Kidney epithelial cell (primary cell): ENCODE data around the gene TSEN54. TPM values are rescaled to one million over a fixed set of nuclear protein-coding genes. Genes with fewer than 3 reads are reported as not detected.
"Not testable (repeated sequence)": the region's sequence is repeated elsewhere in the genome, so short reads cannot be mapped to it uniquely, and the experiment has no call there.

Experiments used
- DNase-seq: peaks from one replicate; pipeline ENCODE4 v3.0.0-alpha.2; 2010; ENCODE audit warnings: low read depth
- H3K27me3 ChIP-seq: 2 replicates; pipeline ENCODE4 v1.6.0; 2011; ENCODE audit warnings: low read length; ENCODE audit not compliant: control insufficient read depth, insufficient read depth
- H3K36me3 ChIP-seq: 2 replicates; pipeline ENCODE4 v1.5.1; 2011; ENCODE audit warnings: low read length; ENCODE audit not compliant: control insufficient read depth, insufficient read depth
- H3K4me3 ChIP-seq: 2 replicates; pipeline ENCODE4 v1.5.1; 2011; ENCODE audit warnings: low read depth, mild to moderate bottlenecking, control low read depth, low read length
- CTCF ChIP-seq: IDR thresholded peaks from 2 replicates; pipeline ENCODE4 v1.5.1; 2011; ENCODE audit warnings: mild to moderate bottlenecking, moderate library complexity, low read length, control low read depth, inconsistent platforms; ENCODE audit not compliant: insufficient read depth, poor library complexity, severe bottlenecking
- total RNA-seq: library from RNA; depleted of rRNA; stranded (reverse); fragments of >200 nt; gene quantifications from 2 replicates; pipeline ENCODE4 v1.2.3, GENCODE V29; 2015

The TSEN54 gene
- total RNA-seq, 1 donor from 2014 or later = 23.5 TPM

DNA sequence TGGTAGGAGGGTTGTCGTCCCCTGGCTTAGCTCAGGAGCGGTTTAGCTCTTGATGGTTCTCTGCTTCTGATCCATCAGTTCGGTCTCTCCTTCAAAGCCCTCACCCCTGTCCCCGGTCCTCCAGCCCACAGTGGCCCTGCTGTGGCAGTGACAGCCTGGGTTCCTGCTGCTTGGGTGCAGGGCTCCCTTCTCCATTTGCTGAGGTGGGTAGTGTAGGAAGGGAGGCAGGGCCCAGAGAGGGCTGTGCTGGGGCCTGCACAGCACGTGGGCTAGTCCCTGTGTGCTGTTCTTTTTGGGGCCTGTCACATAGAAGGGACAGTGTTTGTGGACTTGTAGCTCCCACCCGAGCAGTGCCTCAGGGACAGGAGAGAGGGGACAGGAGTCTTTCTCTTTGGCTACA is 41.6 kb upstream of the TSEN54 start:
- no peaks in the 10 kb centered on the region for H3K36me3 ChIP-seq
- no peak for TF ChIP-seq CTCF
- no peak overlapping the region for H3K4me3 ChIP-seq
- no peaks in the 10 kb centered on the region for H3K27me3 ChIP-seq
- no peak for DNase-seq

DNA sequence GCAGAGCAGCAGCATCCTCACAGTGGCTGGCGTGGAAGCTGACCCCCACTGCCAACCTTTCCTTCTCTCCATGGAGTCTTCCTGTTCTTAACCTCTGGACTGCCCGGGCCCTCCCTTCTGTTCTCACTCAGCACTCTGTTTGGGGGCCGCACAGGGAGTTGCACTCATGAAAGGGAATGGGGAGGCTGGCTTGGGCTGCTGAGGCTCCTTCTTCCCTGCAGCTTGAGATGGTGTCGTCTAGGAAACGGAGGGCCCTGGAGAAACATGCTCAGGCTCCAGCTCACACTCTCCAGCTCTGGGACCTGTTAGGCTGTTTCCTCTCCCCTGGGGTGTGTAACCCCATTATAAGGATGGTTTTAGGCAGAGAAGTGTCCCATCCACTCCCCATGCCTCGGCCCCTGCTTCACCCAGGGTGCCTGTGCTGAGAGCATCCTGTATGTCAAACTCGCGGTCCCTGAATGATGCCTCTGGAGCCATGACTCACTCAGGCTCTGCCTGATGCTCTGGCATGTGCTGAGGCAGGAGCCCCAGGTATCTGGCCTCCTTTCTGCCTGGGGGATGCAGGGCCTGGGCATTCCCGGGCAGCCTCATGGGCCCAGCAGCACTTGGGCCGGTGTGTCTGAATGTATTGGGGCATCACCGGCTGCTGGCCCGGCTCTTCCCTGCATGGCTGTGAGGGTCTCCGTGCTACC is 41.0 kb upstream of the TSEN54 start:
- Histone ChIP-seq H3K4me3 (no peak overlapping the region), H3K27me3 (no peaks in the 10 kb centered on the region), H3K36me3 (no peaks in the 10 kb centered on the region)
- no peak for DNase-seq
- no peak for TF ChIP-seq CTCF

GRCh38 chr17:75475851-75476250 is 40.5 kb upstream of the TSEN54 start:
- no peak for DNase-seq
- H3K27me3 ChIP-seq = no peaks in the 10 kb centered on the region
- TF ChIP-seq CTCF = no peak
- no peaks in the 10 kb centered on the region for H3K36me3 ChIP-seq
- no peak overlapping the region for H3K4me3 ChIP-seq

DNA sequence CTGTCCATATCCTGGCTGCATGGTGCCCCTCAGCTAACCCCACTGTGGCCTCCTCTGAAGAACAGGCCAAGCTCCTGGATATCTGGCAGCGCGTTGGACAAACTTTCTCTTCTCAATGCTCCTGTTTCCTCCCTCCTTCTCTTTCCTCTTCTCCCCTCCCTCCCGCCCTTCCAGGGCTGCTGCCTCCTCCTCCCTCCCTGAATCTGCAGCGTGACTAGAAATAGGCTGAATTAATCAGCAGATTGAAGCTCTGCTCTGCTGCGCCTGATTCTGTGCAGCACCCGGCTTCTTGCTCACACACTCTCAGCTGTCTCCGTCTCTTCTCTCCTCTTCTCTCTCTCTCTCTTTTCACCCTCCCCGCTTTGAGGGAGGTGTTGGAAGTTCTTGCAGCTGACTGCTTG is 40.1 kb upstream of the TSEN54 start:
- DNase-seq = no peak
- TF ChIP-seq CTCF = no peak
- Histone ChIP-seq H3K36me3 (no peaks in the 10 kb centered on the region), H3K4me3 (no peak overlapping the region), H3K27me3 (no peaks in the 10 kb centered on the region)

GRCh38 chr17:75476752-75477489 is 39.4 kb upstream of the TSEN54 start:
- no peaks in the 10 kb centered on the region for H3K36me3 ChIP-seq
- no peak overlapping the region for H3K4me3 ChIP-seq
- DNase-seq = no peak
- H3K27me3 ChIP-seq = no peaks in the 10 kb centered on the region
- no peak for TF ChIP-seq CTCF

- not testable (repeated sequence) for H3K36me3 ChIP-seq, DNase-seq, H3K4me3 ChIP-seq
Observed at GRCh38 chr17:75477490-75477862, 38.9 kb upstream of the TSEN54 start.

More at GRCh38 chr17:75477490-75477862, 38.9 kb upstream of the TSEN54 start:
- not testable (repeated sequence) for H3K27me3 ChIP-seq
